ENCODE measurements around the gene PHACTR2.

DNA sequence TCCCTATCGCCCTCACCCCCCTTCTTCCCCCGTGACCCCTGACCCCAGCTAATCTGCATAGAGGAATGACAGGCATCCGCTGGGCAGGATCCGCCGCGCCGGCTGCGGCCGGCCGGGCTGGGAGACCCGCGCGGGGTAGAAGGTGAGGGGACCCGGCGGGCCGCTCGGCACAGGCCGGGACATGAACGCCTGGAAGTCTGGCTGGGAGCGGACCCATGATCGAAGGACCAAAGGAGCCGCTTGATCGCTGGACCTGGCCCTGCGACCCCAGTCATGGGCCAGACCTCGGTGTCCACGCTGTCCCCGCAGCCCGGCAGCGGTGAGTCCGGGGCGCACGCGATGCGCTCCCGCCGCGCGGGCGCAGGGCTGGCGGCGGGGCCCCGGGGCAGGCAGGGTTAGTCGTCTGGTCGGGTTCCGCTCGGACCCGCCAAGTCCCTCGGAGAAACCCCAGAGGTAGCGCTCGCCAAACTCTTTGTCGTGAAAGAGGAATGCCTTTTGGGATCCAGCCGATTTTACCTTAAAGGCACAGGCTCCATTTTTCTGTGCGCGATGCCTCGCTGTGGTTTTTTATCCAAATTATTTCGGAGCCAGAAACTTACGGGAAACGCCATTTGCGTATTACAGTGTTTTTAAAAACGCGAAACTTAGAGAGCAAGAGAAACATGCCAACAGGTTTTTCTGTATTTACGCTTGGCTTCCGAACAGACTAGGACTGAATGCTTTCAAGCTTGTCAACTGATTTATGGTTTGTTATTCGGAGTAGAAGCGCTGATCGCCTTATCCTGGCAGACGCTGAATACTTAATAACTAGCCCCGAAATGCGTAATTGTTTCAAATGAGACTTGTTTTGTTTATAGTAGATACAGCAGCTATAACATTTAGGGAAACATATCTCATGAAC is at the start of gene PHACTR2:
- TF ChIP-seq POLR2A (IDR thresholded peaks at IDR 0.05): peak; percentile 72 to 86
- TF ChIP-seq CTCF (IDR thresholded peaks at IDR 0.05): no peak

All from thyroid gland (tissue), 4 donors.